Measurements from ENCODE around the gene PDE4D.

Gene PDE4D

DNA sequence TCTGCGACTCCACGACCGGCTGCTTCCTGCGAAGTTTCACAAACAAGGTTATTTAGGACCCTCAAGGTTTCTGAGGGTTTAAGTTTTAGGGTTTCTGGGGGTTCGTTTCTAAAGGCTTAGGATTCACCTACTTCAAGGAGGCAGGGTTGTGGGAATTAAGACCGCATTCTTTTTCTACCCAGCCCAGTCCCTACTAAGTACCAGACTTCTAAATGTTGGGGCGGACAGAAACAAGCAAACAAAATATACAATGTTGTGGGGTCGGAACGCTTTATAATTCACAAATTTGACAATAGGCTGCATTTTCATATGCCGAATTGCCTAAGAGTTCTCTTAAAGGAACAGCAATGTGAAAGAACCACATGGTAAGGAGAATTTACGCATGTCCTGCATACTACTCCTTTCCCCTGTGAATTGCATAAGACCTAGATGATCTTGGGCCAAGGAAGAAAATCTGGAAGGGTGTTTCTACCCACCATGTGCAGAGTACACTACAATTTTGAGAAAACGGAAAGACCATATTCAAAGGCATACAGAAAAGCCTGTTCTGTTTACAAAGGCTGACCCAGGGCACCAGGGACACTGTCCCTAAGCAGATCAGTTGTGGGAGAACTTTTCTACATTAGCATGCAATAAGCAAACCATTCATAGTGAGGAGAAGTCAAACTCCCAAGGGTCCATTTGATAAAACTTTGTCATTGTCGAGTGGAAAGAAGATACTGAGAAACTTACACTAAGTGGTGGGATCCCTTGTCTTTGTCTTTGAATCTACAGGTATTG is 853.3 kb downstream of the PDE4D start:
- no peak for DNase-seq (ENCODE audit: low read depth, low spot score)

GRCh38 chr5:59039296-59040023 is 854.1 kb downstream of the PDE4D start:
- peak; percentile 83 for DNase-seq (ENCODE audit: low read depth, low spot score)

- peak; percentile 64 for DNase-seq (ENCODE audit: low read depth, low spot score)
Measured at GRCh38 chr5:59038798-59039295, 854.7 kb downstream of the PDE4D start.

- DNase-seq (ENCODE audit: low read depth, low spot score) = no peak
Measured at GRCh38 chr5:59037941-59038797, 855.4 kb downstream of the PDE4D start.

GRCh38 chr5:59037453-59037852 is 856.1 kb downstream of the PDE4D start:
- DNase-seq (ENCODE audit: low read depth, low spot score) = no peak

GRCh38 chr5:59037041-59037440 is 856.5 kb downstream of the PDE4D start:
- no peak for DNase-seq (ENCODE audit: low read depth, low spot score)

DNA sequence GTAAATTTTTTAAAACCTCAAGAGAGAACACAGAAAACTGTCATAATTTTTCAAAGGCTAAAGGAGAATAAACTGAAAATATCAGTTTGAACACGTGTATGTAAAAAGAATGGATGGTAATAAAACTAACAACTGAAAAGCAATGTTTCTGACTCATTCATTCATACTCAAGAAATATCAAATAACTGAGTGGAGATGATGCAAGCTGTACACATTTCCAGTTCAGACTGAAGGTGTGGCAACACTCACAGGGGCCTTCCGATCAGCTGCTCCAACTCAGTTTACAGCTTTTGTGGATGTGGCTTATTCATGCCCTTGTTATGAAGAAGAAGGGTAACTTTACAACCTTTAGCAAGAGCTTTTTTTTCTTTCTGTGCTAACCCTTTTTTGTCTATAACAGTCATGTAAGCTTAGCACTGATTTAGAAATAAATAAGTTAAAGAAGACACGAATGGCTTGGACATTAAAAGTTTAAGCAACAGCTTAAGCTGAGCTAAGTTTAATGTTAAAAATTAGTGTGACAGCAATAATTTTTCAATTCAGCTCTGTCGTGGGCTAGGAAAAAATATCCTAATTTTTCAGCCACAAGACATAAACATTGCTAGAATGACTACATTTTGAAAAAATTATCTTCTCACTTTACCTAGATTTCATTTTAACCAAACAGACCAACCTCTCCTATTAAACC is 857.1 kb downstream of the PDE4D start:
- no peak for DNase-seq (ENCODE audit: low read depth, low spot score)

- no peak for DNase-seq (ENCODE audit: low read depth, low spot score)
Measured at GRCh38 chr5:59035681-59036080, 857.8 kb downstream of the PDE4D start.

GRCh38 chr5:59034498-59035186 is 858.9 kb downstream of the PDE4D start:
- peak; percentile 32 for DNase-seq (ENCODE audit: low read depth, low spot score)

DNA sequence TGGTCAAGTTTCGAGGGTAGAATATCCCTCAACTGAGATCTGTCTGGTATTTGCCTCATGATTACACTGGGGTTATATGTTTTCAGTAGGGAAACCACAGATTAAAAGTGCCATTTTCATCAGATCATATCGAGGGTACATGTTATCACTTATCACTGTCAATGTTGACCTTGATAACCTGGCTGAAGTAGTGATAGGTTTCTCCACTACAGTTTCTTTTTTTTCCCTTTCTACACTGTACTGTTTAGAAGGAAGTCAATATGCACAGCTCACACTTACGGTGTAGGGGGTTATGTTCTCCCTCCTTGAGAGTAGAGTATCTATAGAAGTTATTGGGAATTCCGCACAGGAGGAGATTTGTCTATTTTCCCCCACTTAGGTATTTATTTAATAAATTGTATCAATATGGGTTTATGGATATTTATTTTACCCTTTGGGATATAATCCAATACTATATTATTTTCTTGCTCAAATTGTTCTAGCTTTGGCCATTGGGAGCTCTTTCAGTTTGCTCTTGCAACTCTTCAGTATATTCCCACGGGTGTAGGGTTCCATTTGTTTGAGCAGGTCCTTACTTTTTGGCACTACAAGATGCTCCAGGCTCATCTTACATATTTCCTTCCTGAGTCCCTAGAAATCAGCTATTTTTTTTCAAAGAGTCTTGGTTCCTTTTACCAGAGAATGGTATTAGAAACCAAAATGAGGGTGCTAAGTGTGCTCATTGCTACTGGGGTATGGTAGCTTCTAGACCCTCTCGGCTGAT is 866.2 kb downstream of the PDE4D start:
- DNase-seq (ENCODE audit: low read depth, low spot score) = no peak

DNA sequence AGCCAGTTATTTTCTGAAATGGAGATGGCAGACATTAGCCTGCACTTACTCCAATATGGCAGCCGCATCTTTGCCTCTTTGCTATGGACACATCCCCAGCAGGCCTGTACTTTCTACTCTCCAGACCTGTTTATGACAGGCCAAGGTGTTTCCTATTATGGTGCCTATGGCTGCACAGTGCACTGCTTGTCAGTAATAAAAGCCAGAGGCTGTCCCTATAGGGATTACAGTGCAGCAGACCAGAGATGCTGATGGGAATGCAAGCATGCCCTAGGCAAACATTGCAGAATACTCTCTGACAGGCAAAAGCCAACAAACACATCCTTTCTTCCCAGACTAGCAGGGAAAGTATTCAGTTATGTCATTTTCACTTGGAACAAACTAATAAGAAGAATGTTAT is 867.8 kb downstream of the PDE4D start:
- DNase-seq (ENCODE audit: low read depth, low spot score) = no peak

DNA sequence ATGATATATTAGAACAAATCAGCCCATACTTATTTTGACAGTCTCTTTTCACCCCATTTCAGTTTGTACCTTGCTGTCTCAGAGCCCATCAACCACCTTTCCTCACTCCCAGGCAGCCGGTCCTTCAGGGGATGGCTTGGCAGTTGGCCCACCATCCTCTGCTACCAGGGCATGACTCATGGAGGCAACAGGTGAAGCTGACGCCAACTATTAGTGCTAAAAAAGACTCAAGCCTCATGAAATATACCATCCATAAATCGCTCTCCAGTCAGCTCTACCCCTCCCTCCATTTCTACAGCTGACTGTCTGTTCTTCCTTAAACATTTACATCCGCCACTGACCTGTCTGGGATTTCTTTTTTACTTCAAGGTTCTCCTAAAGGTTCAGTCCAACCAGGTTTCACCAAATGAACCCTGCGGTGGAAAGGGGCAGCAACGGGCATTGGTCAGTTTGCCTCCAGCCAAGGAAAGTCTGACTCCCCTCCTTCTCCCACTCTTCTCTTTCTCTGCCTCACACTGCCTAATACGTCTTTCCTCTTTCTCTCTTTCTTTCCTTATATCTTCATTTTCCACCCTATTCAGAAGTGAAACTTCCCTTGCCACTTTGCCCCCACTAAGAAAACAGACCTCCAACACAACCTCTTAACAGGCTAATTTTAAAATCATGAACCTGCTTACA is 871.5 kb downstream of the PDE4D start:
- no peak for DNase-seq (ENCODE audit: low read depth, low spot score)

DNA sequence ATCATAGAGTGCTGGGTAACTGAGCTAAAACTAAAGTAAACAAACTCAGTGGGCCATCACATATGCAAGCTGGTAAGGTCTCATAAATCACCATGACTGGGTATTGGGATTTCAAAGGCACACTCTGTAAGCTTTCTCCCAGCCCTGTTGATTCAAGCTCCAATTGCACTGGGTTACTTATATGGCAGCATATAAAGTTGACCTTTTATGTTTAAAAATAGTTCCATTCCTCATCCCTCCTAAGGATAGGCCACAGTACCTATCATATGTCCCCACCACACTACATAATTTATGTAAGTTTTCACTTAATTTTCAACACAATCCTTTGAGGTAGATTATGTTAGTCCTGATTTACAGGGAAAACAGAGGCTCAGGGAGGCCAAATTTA is 872.2 kb downstream of the PDE4D start:
- no peak for DNase-seq (ENCODE audit: low read depth, low spot score)

GRCh38 chr5:59020611-59021285 is 872.8 kb downstream of the PDE4D start:
- no peak for DNase-seq (ENCODE audit: low read depth, low spot score)

- DNase-seq (ENCODE audit: low read depth, low spot score) = no peak
Measured at GRCh38 chr5:59019078-59019477, 874.4 kb downstream of the PDE4D start.

DNA sequence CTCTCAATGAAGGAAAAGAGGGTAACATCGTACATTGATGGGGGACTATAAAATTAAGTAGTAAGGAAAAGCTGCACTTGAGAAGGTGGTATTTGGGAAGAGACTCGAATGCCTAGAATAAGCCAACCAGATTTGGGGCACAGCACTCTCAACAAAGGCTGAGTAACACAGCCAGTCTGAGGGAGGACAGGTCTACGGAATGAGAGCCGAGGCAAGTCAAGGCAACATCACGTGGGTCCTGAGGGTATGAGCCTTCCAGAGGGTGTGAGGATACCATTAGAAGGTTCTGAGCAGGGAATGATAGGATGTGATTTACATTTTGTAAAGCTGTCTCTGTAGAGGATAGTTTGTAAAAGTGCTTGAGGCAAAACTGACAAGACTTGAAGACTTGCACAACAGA is 876.6 kb downstream of the PDE4D start:
- no peak for DNase-seq (ENCODE audit: low read depth, low spot score)

DNA sequence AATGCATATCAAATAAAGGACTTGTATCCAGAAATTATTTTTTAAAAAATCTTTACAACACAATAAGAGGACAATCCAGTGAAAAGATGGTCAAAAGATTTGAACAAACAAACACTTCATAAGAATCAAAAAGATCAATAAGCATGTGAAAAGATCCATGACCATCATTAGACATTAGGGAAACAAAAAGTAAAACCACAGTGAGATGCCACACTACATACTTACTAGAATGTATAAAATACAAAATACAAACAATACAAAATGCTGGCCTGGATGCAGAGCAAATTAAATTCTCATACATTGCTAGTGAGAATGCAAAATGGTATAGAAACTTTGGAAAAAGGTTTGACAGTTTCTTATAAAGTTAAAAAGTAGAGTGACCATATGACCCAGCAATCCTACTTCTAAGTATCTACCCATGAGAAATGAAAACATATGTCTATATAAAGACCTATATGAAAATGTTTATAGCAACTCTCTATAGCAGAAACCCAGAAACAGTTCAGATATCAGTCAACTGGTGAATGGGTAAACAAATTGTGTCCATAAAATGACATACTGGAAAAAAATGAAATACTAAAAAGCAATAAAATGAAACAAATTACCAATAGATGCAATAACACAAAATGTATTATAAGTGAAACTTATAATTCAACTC is 884.6 kb downstream of the PDE4D start:
- no peak for DNase-seq (ENCODE audit: low read depth, low spot score)

GRCh38 chr5:59007460-59008063 is 886.0 kb downstream of the PDE4D start:
- DNase-seq (ENCODE audit: low read depth, low spot score) = no peak
